Gastroesophageal sphincter (tissue), 4 donors: ENCODE measurements around the gene C14orf132. TPM values are rescaled to one million over a fixed set of nuclear protein-coding genes. Genes with fewer than 3 reads are reported as not detected.

Source experiments
- ATAC-seq: fragments of 150-250 bp; one replicate; pipeline ENCODE4 v1.9.1; 2016; ENCODE audit warnings: mild to moderate bottlenecking, moderate library complexity
- H3K27ac ChIP-seq, 4 donors: fragments of 200-600 bp; sonication (generic) in 3 of 4; 1 replicate in 3 of 4; 2 replicates in 1 of 4; pipeline ENCODE4 v1.5.1; 2016 to 2019
- H3K27me3 ChIP-seq: fragments of 200-600 bp; sonication (generic); one replicate; pipeline ENCODE4 v1.5.1; 2019
- H3K36me3 ChIP-seq, 2 donors: fragments of 200-600 bp; sonication (generic); one replicate each; pipeline ENCODE4 v1.5.1; 2019; ENCODE audit warnings: control low read depth in 1 of 2
- H3K4me1 ChIP-seq, 3 donors: fragments of 200-600 bp; sonication (generic); 1 replicate in 2 of 3; 2 replicates in 1 of 3; pipeline ENCODE4 v1.5.1; 2016 to 2019; ENCODE audit warnings: control low read depth in 2 of 3
- H3K4me3 ChIP-seq, 2 donors: fragments of 200-600 bp; sonication (generic); one replicate each; pipeline ENCODE4 v1.5.1; 2019; ENCODE audit warnings: mild to moderate bottlenecking in 1 of 2, moderate library complexity in 1 of 2
- H3K9me3 ChIP-seq, 3 donors: fragments of 200-600 bp; sonication (generic); one replicate each; pipeline ENCODE4 v1.5.1; 2017 to 2019; ENCODE audit warnings: control low read depth in 2 of 3
- EP300 ChIP-seq: sonication (generic); formaldehyde crosslinking; IDR thresholded peaks from one replicate; pipeline ENCODE4 v1.6.1; 2017; ENCODE audit warnings: antibody characterized with exemption, mild to moderate bottlenecking
- POLR2A ChIP-seq, 2 donors: fragments of 450-650 bp; IDR thresholded peaks; one replicate each; pipeline ENCODE4 v1.6.1; 2017; ENCODE audit warnings: antibody characterized with exemption in 2 of 2, mild to moderate bottlenecking in 2 of 2, moderate library complexity in 1 of 2
- POLR2AphosphoS5 ChIP-seq: sonication (generic); formaldehyde crosslinking; IDR thresholded peaks from one replicate; pipeline ENCODE4 v1.6.1; 2017; ENCODE audit warnings: antibody characterized with exemption
- WGBS, 2 donors: methylation state at CpG; one replicate each; pipeline ENCODE4 v1.1.5; 2018; ENCODE audit warnings: low coverage in 1 of 2; 5-methylcytosine and 5-hydroxymethylcytosine counted together
- total RNA-seq, 4 donors: library from RNA; depleted of rRNA; stranded (reverse); fragments of >200 nt; gene quantifications; one replicate each; pipeline ENCODE4 v1.1.0, GENCODE V29; 2016
- TF ChIP-seq, protein P1 (sequence below), 4 experiments: fragments of 200-600 bp in 2 of 4; fragments of 450-650 bp in 2 of 4; sonication (generic) in 1 of 4; IDR thresholded peaks; one replicate each; pipeline ENCODE4 v1.5.1; 2017 to 2019; ENCODE audit warnings: antibody characterized with exemption in 4 of 4, mild to moderate bottlenecking in 2 of 4, moderate library complexity in 2 of 4

The C14orf132 gene
- total RNA-seq, 4 donors from 2014 or later, result 52.0 to 135 (median 74.6) TPM

DNA sequence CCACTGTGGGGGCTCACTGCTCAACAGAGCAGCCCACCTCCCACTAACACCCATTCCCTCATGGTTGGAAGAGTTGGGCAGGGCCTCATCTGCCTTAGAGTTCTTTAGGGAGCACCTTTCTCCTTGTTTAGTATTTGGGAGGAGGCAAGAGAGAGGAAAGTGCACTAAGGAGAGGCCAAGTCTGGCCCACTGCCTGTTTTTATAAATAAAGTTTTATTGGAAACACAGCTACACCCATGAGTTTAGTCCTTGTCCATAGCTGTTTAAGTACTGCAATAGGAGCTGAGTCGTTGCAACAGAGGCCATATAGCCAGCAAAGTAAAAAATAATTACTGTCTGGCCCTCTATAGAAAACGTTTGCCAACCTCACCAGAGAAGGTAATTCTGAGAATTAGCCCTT, 63.9 kb downstream of the C14orf132 start:
- WGBS, 2 donors, result 77 to 95% methylated on average over 2 of the region's 2 CpGs
- peaks cover 14% of the 10 kb centered on the region for H3K27me3 ChIP-seq

DNA sequence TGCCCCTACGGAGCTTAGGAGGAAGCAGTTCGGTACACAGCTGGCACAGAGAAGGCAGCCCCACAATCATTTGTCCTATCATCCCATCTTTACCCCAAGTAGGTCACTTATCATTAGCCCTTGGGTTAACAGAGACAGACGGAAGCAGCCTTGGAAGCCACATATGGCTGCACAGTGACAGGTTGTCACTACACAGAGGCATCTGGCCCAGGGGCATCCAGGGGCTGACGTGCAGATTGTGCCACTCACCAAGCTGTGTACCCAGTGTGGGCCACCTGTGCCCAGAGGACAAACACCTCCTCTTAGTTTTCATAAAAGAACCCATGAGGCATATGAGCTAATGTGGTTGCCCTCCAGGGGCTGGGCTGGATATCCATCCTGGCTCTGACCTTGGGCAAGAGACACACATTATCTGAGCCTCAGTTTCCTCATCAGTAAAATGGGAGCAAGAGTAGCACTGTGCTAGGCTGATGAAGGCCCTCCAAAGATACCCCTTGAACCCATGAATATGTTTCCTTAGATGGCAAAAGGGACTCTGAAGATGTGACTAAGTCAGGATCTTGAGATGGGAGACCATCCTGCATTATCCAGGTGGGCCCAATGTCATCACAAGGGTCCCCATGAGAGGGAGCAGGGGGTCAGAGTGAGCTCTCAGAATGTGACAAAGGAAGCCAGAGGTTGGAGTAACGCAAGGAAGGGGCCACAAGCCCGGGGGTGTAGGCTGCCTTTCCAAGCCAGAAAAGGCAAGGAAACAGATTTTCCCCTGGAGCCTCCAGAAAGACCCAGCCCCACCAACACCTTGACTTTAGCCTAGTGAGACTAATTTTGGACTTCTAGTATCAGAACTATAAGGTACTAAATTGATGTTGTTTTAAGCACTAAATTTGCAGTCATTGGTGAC, 64.6 kb downstream of the C14orf132 start:
- TF ChIP-seq, protein P1, sequence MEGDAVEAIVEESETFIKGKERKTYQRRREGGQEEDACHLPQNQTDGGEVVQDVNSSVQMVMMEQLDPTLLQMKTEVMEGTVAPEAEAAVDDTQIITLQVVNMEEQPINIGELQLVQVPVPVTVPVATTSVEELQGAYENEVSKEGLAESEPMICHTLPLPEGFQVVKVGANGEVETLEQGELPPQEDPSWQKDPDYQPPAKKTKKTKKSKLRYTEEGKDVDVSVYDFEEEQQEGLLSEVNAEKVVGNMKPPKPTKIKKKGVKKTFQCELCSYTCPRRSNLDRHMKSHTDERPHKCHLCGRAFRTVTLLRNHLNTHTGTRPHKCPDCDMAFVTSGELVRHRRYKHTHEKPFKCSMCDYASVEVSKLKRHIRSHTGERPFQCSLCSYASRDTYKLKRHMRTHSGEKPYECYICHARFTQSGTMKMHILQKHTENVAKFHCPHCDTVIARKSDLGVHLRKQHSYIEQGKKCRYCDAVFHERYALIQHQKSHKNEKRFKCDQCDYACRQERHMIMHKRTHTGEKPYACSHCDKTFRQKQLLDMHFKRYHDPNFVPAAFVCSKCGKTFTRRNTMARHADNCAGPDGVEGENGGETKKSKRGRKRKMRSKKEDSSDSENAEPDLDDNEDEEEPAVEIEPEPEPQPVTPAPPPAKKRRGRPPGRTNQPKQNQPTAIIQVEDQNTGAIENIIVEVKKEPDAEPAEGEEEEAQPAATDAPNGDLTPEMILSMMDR (IDR thresholded peaks at IDR 0.05), result no peak
- no peak for TF ChIP-seq POLR2AphosphoS5
- TF ChIP-seq POLR2A (IDR thresholded peaks at IDR 0.05), result no peak
- TF ChIP-seq EP300, result no peak
- peak overlapping the region in 3 of 4 donors; percentile 77 to 80 (median 78) for H3K27ac ChIP-seq
- WGBS, 2 donors, result 93% methylated on average over 4 of the region's 6 CpGs; no CpG with 5 or more reads in 1 of the 2 donors

More for the DNA sequence above, 63.9 kb downstream of the C14orf132 start:
- no peak overlapping the region for H3K4me3 ChIP-seq
- H3K9me3 ChIP-seq, result no peaks in the 10 kb centered on the region
- ATAC-seq, result no peak
- peaks cover 0 to 36% (median 8%) of the 10 kb centered on the region in 3 donors for H3K4me1 ChIP-seq
- H3K27ac ChIP-seq, result peak overlapping the region in 1 of 4 donors; percentile 80
- no peak for TF ChIP-seq POLR2AphosphoS5
- TF ChIP-seq POLR2A (IDR thresholded peaks at IDR 0.05), result no peak
- TF ChIP-seq, protein P1 (IDR thresholded peaks at IDR 0.05), result no peak
- TF ChIP-seq EP300, result no peak
- no peaks in the 10 kb centered on the region for H3K36me3 ChIP-seq

DNA sequence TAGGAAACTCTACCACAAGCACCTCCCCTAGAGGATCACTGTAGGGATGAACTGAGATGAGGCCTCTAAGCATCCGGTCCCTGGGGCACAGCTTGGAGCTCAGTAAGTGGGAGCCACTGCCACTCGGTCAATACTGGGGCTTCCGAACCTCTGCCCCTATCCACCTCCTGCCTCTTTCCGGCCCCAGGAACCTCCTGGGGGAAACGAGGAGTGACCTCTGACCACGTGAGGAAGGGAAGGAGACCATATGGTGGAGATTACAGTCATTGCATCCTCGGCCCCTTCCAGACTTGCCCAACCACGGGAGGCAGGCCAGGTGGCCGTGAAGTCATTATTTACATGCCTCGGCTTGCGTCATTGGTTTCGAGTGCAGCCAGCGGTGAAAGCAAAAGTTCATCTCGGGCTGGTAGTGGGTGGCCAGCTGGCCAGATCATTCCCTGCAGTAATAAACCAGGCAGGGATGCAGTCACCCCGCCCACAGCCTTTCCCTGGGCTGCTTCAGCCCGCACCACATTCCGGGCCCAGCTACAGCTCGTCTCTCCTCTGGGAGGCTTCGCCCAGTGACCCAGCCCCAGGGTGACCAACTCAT, 65.4 kb downstream of the C14orf132 start:
- Histone ChIP-seq H3K4me3 (no peak overlapping the region), H3K27me3 (peaks cover 2% of the 10 kb centered on the region), H3K27ac (peak overlapping the region; percentile 26 to 80 (median 78)), H3K4me1 (peaks cover 0 to 36% (median 8%) of the 10 kb centered on the region in 3 donors), H3K9me3 (no peaks in the 10 kb centered on the region), H3K36me3 (no peaks in the 10 kb centered on the region)
- WGBS, 2 donors, result 50 to 56% methylated on average over 10 to 11 of the region's 19 CpGs
- TF ChIP-seq, protein P1 (IDR thresholded peaks at IDR 0.05), result peak in 2 of 4 experiments; percentile 23 to 26
- TF ChIP-seq EP300 (peak; percentile 63), POLR2AphosphoS5 (peak; percentile 99), POLR2A (IDR thresholded peaks at IDR 0.05) (no peak)
- ATAC-seq, result peak; percentile 88

More for the DNA sequence above, 64.6 kb downstream of the C14orf132 start:
- no peaks in the 10 kb centered on the region for H3K36me3 ChIP-seq
- ATAC-seq, result no peak
- H3K4me3 ChIP-seq, result no peak overlapping the region
- H3K27me3 ChIP-seq, result peaks cover 9% of the 10 kb centered on the region
- H3K9me3 ChIP-seq, result no peaks in the 10 kb centered on the region
- peaks cover 0 to 36% (median 8%) of the 10 kb centered on the region in 3 donors for H3K4me1 ChIP-seq

DNA sequence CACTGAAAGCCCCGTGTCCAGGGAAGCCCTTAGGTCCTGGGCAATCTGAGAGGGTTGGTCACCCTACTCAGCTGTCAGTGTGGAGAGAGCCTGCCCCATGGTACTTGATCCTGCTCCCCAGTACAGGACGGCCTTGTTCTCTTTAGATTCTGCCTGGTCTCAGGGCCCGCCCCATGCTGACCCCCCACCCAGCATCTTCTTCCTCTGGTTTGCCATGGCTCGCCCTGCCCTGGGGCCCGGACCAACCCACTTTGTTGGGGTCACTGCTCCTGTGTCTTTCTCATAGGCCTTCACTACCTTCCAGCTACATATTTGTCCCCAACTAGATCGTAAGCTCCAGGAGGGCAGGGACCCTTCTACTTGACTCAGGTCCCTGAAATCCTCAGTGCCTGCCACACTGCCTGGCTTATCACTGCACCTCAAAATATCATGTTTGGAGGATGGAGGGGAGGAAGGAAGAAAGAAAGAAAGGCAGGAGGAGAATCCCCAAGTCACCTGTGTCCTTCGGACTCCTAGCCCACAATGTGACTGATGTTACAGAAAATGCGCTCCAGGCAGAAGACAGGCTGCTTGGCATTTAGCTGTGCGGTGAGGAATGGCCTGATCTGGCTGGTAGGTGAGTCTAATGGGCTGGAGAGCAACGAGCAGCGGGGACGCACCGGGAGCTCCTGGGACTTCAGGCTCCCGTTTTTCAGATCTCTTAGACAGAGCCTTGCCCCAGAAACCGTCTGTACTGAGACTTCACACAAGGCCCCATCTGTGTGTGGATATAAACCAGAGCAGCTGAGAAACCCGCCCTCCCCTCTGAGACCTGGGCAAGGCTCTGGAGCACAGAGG, 66.1 kb downstream of the C14orf132 start:
- TF ChIP-seq POLR2A (IDR thresholded peaks at IDR 0.05), result no peak
- TF ChIP-seq, protein P1 (IDR thresholded peaks at IDR 0.05), result no peak
- TF ChIP-seq EP300, result no peak
- TF ChIP-seq POLR2AphosphoS5, result no peak
- no peak for ATAC-seq
- Histone ChIP-seq H3K27ac (peak overlapping the region; percentile 26 to 80 (median 78)), H3K27me3 (no peaks in the 10 kb centered on the region), H3K4me1 (peaks cover 0 to 34% (median 8%) of the 10 kb centered on the region in 3 donors), H3K4me3 (no peak overlapping the region), H3K9me3 (no peaks in the 10 kb centered on the region), H3K36me3 (no peaks in the 10 kb centered on the region)
- 51 to 88% methylated on average over 4 to 12 of the region's 16 CpGs for WGBS, 2 donors
